Ishikawa (cell line): ENCODE measurements around the gene EFNB1.

Experiments
- CEBPB ChIP-seq: IDR thresholded peaks from 2 replicates; pipeline ENCODE4 v1.6.1; 2012
- CREB1 ChIP-seq: IDR thresholded peaks from 2 replicates; pipeline ENCODE4 v1.6.1; 2012; ENCODE audit warnings: low read depth
- EGR1 ChIP-seq: IDR thresholded peaks from 2 replicates; pipeline ENCODE4 v1.6.1; 2012
- EP300 ChIP-seq: IDR thresholded peaks from 2 replicates; pipeline ENCODE4 v1.6.1; 2012; ENCODE audit warnings: borderline replicate concordance
- FOXM1 ChIP-seq: IDR thresholded peaks from 2 replicates; pipeline ENCODE4 v1.6.1; 2012; ENCODE audit warnings: low read depth, borderline replicate concordance
- NFIC ChIP-seq: IDR thresholded peaks from 2 replicates; pipeline ENCODE4 v1.6.1; 2012
- RAD21 ChIP-seq: IDR thresholded peaks from 2 replicates; pipeline ENCODE4 v1.6.1; 2012; ENCODE audit warnings: low read depth
- TAF1 ChIP-seq: IDR thresholded peaks from 2 replicates; pipeline ENCODE4 v1.6.1; 2012; ENCODE audit warnings: low read depth, mild to moderate bottlenecking
- TCF12 ChIP-seq: IDR thresholded peaks from 2 replicates; pipeline ENCODE4 v1.6.1; 2012; ENCODE audit warnings: low read depth
- TEAD4 ChIP-seq: IDR thresholded peaks from 2 replicates; pipeline ENCODE4 v1.6.1; 2012
- YY1 ChIP-seq: IDR thresholded peaks from 2 replicates; pipeline ENCODE4 v1.6.1; 2012; ENCODE audit warnings: low read depth
- ZBTB7A ChIP-seq: IDR thresholded peaks from 2 replicates; pipeline ENCODE4 v1.6.1; 2012; ENCODE audit warnings: low read depth
- TF ChIP-seq, protein P1 (sequence below): IDR thresholded peaks from 2 replicates; pipeline ENCODE4 v1.6.1; 2012
- TF ChIP-seq, protein P2 (sequence below): IDR thresholded peaks from 2 replicates; pipeline ENCODE4 v1.6.1; 2012
- TF ChIP-seq, protein P3 (sequence below): IDR thresholded peaks from 2 replicates; pipeline ENCODE4 v1.6.1; 2012; ENCODE audit warnings: low read depth, mild to moderate bottlenecking

EFNB1 gene

DNA sequence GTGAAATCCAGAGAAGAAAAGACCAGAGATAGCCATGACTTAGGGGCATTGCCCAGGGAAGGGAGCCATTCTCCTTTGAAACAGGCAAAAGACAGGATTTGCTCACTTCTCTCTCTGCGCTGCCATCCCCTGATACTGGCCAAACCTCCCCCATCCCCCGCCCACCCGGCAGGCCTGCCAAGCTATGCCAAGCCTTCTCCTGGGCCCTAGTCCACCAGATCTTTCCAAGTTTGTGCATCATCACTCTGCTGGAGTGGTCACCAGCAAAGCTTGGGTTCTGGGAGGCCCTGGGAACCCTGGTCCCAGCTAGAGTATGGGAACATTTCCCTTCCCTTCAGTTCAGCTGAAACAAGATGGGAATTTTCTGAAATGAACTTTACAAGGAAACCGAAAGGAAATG lies 18.4 kb downstream of the EFNB1 start:
- TF ChIP-seq TCF12 (no peak), TAF1 (no peak), ZBTB7A (no peak), FOXM1 (no peak), CREB1 (no peak), CEBPB (no peak), EGR1 (no peak), NFIC (no peak), YY1 (no peak), EP300 (no peak), TEAD4 (no peak), RAD21 (no peak)
- TF ChIP-seq, protein P1, sequence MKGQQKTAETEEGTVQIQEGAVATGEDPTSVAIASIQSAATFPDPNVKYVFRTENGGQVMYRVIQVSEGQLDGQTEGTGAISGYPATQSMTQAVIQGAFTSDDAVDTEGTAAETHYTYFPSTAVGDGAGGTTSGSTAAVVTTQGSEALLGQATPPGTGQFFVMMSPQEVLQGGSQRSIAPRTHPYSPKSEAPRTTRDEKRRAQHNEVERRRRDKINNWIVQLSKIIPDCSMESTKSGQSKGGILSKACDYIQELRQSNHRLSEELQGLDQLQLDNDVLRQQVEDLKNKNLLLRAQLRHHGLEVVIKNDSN = no peak
- TF ChIP-seq, protein P2, sequence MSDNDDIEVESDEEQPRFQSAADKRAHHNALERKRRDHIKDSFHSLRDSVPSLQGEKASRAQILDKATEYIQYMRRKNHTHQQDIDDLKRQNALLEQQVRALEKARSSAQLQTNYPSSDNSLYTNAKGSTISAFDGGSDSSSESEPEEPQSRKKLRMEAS = no peak
- TF ChIP-seq, protein P3, sequence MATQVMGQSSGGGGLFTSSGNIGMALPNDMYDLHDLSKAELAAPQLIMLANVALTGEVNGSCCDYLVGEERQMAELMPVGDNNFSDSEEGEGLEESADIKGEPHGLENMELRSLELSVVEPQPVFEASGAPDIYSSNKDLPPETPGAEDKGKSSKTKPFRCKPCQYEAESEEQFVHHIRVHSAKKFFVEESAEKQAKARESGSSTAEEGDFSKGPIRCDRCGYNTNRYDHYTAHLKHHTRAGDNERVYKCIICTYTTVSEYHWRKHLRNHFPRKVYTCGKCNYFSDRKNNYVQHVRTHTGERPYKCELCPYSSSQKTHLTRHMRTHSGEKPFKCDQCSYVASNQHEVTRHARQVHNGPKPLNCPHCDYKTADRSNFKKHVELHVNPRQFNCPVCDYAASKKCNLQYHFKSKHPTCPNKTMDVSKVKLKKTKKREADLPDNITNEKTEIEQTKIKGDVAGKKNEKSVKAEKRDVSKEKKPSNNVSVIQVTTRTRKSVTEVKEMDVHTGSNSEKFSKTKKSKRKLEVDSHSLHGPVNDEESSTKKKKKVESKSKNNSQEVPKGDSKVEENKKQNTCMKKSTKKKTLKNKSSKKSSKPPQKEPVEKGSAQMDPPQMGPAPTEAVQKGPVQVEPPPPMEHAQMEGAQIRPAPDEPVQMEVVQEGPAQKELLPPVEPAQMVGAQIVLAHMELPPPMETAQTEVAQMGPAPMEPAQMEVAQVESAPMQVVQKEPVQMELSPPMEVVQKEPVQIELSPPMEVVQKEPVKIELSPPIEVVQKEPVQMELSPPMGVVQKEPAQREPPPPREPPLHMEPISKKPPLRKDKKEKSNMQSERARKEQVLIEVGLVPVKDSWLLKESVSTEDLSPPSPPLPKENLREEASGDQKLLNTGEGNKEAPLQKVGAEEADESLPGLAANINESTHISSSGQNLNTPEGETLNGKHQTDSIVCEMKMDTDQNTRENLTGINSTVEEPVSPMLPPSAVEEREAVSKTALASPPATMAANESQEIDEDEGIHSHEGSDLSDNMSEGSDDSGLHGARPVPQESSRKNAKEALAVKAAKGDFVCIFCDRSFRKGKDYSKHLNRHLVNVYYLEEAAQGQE = no peak

DNA sequence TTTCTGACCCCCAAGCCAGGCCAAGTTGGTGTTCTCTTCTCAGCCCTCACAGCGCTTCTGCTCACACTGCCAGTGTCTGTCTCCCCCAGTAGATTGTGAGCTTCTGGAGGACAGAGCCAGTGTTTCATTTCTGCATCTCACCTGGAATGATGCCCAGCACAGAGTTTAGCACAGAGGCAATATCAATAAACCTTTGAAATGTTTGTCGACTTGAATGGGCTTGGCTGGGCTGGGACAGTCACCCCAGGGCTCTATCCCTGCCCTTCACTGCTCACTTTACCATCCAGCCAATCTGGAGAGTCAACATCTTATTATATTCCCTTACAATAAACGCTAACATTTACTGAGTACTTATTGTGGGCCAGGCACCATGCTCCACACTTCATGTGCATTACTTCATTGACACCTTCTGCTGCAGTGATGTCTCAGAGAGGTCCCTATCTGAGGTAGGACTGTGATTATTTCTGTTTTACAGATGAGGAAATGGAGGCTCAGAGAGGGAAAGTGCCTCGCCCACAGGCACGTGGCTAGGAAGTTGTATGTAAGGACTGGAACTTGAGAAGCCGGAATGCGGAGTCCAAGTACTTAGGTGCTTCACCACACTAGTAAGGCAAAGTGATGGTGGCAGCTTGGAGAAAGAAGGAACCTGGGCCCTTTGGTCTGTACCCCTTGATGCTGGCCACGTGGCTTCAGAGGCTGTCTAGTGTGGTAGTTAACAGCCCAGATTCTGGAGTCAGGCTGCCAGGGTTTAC lies 19.5 kb downstream of the EFNB1 start:
- TF ChIP-seq CEBPB = no peak
- TF ChIP-seq, protein P3 = no peak
- no peak for TF ChIP-seq NFIC
- no peak for TF ChIP-seq FOXM1
- TF ChIP-seq RAD21 = no peak
- no peak for TF ChIP-seq EP300
- TF ChIP-seq ZBTB7A = no peak

DNA sequence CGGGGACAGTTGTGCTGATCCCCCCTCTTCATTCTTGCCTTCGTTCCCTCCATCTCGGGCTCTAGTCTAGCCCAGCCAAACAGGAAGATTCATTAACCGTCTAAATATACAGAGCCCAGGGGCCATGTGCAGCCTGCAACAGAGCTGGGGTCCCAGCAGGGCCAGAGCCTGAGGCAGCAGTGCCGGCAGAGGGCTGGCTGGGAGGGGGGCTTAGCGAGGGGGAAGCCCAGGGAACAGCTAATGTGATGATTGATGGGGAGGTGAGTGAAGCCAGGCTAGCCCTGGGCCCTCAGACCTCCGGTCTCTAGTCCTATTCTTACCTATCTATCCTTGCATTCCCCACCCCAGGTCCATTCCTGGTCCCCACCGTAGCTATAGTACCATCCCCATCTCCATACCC lies 22.3 kb downstream of the EFNB1 start:
- TF ChIP-seq CEBPB = no peak
- TF ChIP-seq, protein P1 = no peak

DNA sequence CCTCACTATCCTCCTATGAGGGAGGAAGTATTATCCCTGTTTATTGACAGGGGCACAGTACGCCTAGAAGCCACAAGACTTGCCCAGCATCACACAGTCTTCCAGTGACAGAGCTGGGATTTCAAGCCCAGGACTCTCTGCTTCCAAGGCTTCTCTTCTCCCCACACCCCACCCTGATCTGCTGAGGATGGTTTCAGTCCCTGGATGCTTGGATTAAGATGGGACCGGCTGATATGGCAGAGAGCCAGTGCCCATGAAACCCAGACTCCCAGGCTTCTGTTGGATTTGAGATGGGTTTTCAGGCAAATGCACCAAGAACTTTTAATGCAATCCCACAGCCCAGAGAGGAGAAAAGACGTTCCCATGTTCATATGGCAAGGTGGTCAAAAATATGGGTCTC lies 23.2 kb downstream of the EFNB1 start:
- TF ChIP-seq EGR1 = no peak
- no peak for TF ChIP-seq CEBPB
- TF ChIP-seq NFIC = no peak
- TF ChIP-seq, protein P1 = no peak
- TF ChIP-seq CREB1 = no peak
- TF ChIP-seq, protein P3 = no peak
- TF ChIP-seq, protein P2 = no peak
- no peak for TF ChIP-seq TCF12
- TF ChIP-seq RAD21 = no peak
- no peak for TF ChIP-seq ZBTB7A
- no peak for TF ChIP-seq EP300
- TF ChIP-seq FOXM1 = no peak
- TF ChIP-seq TAF1 = no peak
- TF ChIP-seq TEAD4 = no peak
- TF ChIP-seq YY1 = no peak
